Embryonic facial prominence (tissue), 1 donor: ENCODE measurements around the gene CSPG5.

Source experiments
- DNase-seq: peaks from one replicate; pipeline ENCODE4 v3.0.0-alpha.2; 2016; ENCODE audit errors: extremely low spot score

The CSPG5 gene

GRCh38 chr3:47586746-47587145, 8.1 kb upstream of the CSPG5 start:
- DNase-seq: no peak

DNA sequence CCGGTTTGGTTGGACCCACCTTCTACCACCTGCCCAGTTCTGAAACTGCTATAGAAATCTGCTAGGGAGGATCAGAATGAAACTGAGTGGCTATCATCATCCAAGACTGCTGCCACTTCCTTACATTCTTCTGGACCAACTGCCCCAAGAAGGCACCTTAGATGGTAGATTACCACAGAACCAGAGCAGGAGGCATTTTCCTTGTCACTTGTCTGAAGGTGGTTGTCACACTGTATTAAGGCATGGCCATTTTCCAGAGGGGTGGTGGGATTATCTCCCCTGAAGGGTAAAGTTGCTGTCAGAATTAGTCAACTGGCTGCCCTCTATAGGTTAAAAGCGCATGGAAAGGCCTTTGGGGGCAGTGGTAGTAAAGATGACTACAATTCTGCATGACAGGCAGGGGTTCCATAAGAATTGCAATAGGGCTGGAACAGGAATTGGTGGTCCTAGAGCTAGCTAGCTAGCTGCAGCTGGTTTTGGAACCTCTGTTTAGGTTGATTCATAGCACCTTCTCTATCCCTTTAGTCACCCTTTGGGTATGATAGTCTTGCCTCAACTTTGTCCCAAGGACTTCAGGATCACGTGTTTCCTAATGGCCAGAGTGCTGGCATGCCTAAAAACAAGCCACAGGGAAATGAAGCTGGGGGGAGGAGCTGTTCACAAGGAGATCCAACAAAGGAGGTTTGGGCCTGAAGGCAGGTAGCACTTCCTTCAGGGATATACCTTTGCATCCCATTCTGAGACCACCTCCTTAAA, 4.8 kb upstream of the CSPG5 start:
- no peak for DNase-seq

- no peak for DNase-seq
Observed at GRCh38 chr3:47581835-47582234, 3.2 kb upstream of the CSPG5 start.

GRCh38 chr3:47581422-47581821, 2.8 kb upstream of the CSPG5 start:
- DNase-seq: no peak

- DNase-seq: no peak
Observed at GRCh38 chr3:47580481-47580880, 1.8 kb upstream of the CSPG5 start.

DNA sequence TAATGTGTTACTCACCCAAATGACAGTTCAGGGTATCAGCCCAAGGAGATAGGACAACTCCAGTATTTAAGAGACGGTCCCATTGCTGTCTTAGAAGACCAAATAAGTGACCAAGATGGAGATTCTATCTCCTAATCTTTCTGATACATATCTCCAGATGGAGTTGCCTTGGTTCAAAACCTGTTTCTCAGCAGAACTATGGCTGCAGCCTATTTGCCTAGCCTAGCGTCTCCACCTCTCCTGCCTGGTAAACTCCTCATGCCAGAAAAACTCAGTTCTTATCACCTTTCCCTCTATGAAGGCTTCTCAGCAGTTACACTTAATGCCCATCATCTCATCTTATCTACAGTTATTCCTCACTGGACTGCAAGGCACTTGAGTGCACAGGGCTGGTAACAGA, 1.2 kb upstream of the CSPG5 start:
- no peak for DNase-seq

DNA sequence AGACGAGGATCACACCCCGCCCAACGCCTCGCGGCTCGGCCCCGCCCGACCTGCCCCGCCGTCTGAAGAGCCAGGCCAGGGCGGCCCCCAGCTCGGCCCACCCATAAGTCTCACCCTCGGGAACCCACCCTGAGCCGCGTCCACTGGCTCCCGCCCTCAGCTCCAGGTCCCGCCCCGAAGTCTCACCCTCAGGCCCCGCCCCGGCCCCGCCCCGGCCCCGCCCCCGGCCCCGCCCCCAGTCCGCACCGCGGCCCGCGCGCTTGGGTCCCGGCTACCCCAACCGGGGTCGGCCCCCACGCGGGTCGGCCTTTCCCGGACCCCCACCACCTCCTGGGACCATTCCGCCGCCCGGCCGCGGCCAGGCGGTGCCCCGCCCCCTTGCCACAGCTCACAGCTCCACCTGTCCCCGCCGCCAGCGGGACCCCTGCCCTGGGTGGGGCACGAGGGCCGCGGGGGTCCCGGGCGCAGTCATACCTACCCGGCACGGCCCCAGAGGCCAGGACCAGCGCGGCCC, 489 bp downstream of the CSPG5 start:
- DNase-seq: no peak

DNA sequence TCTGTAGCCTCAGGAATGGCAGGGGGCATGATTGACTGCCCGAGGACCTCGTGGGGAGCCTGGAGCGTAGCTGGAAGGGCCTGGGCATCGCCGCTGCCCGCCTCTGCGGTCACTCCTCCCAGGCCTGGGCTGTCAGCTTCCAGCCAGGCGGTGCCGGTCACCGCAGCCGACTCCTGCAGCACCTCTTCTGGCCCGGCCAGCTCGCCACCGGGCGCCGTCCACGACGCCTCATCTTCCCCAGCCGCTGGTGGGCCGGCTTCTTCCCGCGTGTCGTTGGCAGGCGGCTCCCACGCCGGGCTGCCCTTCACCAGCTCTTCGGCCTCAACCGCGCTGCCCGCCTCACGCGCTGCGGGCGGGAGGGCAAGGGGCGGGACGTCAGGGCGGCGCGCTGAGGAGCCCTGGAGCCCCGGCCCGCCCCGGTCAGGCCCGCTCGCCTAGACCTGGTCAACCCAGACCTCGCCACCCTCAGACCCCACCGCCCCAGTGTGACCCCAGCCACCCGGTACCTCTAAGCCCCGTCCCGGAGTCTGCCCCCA, 1.0 kb downstream of the CSPG5 start:
- DNase-seq: no peak

- no peak for DNase-seq
Observed at GRCh38 chr3:47573190-47574172, 5.2 kb downstream of the CSPG5 start.

DNA sequence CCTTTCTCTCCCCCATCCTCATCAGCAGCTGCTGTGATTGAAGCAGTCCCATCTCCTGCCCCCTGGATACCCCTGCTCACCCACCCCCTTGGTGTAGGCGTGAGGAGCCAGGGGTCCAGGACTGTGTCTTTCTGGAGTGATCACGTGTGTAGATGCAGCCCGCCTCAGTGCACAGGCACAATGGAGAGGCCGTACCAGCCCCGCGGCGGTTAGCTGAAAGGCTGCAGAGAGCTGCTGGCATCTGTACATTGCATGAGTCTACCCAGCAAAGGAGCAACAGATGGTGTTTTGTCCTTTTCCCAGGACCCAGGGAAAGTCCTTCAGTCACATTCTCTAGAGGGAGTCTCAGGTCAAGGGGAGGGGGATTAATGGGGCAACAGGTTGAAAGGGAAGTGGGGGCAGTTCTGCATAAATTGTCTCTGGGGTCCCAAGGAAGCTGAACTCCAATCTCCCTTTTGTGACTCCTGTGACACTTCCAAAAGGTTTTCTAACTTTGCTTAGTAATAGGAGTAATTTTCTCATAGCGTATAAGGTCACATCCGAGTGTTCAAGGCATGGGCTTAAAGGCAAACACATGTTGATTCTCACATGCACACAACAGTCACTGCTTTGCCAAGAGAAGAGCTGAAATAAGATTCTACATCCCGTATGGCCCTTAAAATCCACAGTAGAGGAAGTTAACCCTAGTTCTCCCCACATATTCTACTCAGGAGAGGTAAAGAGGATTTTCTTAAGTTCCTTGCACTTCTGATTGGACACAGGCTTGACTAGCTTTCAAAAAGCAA, 7.1 kb downstream of the CSPG5 start:
- DNase-seq: no peak

DNA sequence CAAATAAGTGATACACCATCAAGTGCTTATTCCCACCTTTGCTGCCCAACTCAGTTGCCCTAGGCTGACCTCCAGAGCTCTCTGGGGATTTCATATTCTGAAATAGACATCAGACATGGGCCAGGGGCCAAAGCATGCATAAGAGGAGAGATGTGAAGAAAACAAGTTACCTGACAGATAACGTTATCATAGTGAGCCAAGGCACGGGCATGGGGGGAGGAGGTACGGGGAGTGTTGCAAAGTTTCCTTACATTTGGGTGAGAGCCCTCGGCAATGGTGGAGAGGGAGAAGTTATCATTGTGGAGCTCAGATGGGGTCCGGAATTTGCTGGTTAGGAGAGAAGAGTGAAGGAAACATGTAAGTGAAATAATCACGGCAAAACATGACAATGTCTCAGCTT, 9.8 kb downstream of the CSPG5 start:
- DNase-seq: no peak

GRCh38 chr3:47567149-47567548, 11.5 kb downstream of the CSPG5 start:
- DNase-seq: no peak

GRCh38 chr3:47566667-47567066, 12.0 kb downstream of the CSPG5 start:
- DNase-seq: no peak

- DNase-seq: no peak
Observed at GRCh38 chr3:47565734-47566550, 12.7 kb downstream of the CSPG5 start.

GRCh38 chr3:47556351-47556750, 22.3 kb downstream of the CSPG5 start:
- DNase-seq: no peak

GRCh38 chr3:47554335-47554734, 24.3 kb downstream of the CSPG5 start:
- DNase-seq: no peak

DNA sequence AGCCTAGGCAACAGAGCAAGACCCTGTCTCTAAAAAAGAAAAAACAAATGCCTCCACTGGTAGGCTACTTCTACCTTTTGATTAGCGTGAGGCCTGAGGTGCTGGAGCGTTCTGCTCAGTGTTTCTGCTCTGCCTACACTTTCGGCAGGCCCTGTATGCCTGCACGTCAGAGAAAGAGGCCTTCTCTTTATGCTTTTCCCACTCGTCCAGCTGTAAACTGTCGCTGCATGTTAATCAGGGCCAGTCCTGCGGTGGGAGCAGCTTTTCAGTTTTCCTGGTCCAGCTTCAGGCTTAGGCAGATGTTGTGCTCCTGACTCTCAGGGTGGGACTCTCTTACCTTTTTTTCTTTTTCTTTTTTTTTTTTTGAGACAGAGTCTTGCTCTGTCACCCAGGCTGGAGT, 25.3 kb downstream of the CSPG5 start:
- DNase-seq: no peak

DNA sequence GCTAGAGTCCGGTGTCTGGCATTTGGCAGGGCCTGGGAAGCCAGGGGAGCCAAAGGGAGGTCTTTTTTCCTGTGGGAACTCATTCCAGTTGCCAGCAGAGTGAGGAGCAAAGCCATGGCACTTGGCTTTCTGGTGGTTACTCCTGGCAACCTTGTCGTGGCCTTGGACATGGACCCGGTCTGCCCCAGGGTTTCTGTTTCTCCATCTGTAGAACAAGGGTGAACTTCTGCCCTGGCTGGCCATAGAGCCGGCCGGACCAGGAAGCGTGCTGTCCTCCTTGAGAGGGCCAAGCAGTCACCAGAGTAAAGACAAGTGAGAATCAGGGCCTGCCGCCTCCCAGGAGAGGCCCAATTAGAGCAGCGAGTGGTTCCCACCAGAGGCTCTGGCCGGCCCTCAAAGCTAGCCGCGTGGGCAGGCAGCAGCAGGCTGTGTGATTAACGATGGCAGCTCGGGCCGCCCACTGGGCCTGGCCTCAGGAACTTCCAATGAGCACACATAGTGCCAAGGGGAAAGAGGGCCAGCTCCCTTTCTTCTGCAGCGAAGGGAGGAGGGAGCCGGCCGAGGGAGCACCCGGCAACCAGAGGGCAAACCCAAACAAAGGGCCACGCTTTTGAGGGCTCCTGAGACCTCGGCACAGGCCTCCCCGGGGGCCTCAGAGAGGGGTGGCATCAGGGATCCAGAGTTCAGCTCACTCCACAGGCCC, 36.0 kb downstream of the CSPG5 start:
- no peak for DNase-seq

- DNase-seq: no peak
Observed at GRCh38 chr3:47541583-47542108, 37.0 kb downstream of the CSPG5 start.

DNA sequence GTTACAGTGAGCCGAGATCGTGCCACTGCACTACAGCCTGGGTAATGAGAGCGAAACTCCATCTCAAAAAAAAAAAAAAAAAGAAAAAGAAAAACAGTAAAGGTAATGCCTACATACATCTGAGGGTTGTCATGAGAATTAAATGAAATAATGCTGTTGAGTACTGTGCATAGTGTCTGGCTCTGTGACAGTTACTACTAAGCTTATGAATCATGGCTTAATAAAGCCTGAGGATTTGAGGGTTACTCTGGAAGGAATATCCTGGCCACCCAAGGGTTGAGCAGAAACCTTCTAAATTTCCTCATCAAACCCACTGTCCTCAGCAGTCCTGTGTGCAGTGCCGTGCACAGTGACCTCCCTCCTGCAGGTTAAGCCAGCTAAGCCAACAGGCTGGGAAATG, 38.4 kb downstream of the CSPG5 start:
- no peak for DNase-seq
